HEK293 (cell line): ENCODE data around the gene TNFRSF17.

Experiments used
- CTCF ChIA-PET: fragments of 350-600 bp; formaldehyde crosslinking; extraction: SDS; loops from one replicate; lab custom pipeline; 2021; ENCODE audit warnings: antibody characterized with exemption; lab: Yijun Ruan, JAX
- POLR2A ChIA-PET: fragments of 300-600 bp; formaldehyde crosslinking; extraction: SDS; loops from one replicate; lab custom pipeline; 2020; ENCODE audit warnings: antibody characterized with exemption, inconsistent platforms; lab: Yijun Ruan, JAX
- H3K27ac ChIP-seq: fragments of 200-500 bp; sonication (Bioruptor generic); 2 replicates; pipeline ENCODE4 v1.5.1; 2014; ENCODE audit warnings: low read depth, low read length, control low read depth, inconsistent platforms; ENCODE audit errors: extremely low read depth
- H3K36me3 ChIP-seq, 2 experiments: fragments of 200-500 bp in 1 of 2; sonication (Bioruptor generic) in 1 of 2; 1 replicate in 1 of 2; 2 replicates in 1 of 2; pipeline ENCODE4 v1.5.1; 2014 to 2017; ENCODE audit warnings: inconsistent platforms in 2 of 2, low read length in 2 of 2; ENCODE audit not compliant: control insufficient read depth in 2 of 2, insufficient read depth in 1 of 2
- H3K4me1 ChIP-seq: fragments of 200-500 bp; sonication (Bioruptor generic); 2 replicates; pipeline ENCODE4 v1.5.1; 2014; ENCODE audit warnings: mild to moderate bottlenecking, low read length, inconsistent platforms; ENCODE audit not compliant: control insufficient read depth, insufficient read depth
- H3K4me3 ChIP-seq: 2 replicates; pipeline ENCODE4 v1.5.1; 2011; ENCODE audit warnings: low read depth, mild to moderate bottlenecking, control low read depth, low read length, moderate library complexity
- H3K9me3 ChIP-seq: fragments of 200-500 bp; sonication (Bioruptor generic); 2 replicates; pipeline ENCODE4 v1.5.1; 2014; ENCODE audit warnings: low read depth, low read length, inconsistent platforms; ENCODE audit not compliant: control insufficient read depth, insufficient read depth
- FEZF1 ChIP-seq: fragments of 450-650 bp; formaldehyde crosslinking; IDR thresholded peaks from 2 replicates; pipeline ENCODE4 v1.5.1; 2016; ENCODE audit warnings: missing biosample characterization, missing genetic modification characterization
- GLI4 ChIP-seq: fragments of 450-650 bp; formaldehyde crosslinking; IDR thresholded peaks from 2 replicates; pipeline ENCODE4 v1.5.1; 2016; ENCODE audit warnings: missing biosample characterization, missing genetic modification characterization
- IKZF3 ChIP-seq: fragments of 450-650 bp; IDR thresholded peaks from 2 replicates; pipeline ENCODE4 v1.5.0; 2018; ENCODE audit warnings: missing biosample characterization, mild to moderate bottlenecking, missing genetic modification characterization, moderate library complexity
- PRDM10 ChIP-seq: fragments of 450-650 bp; formaldehyde crosslinking; IDR thresholded peaks from 2 replicates; pipeline ENCODE4 v1.5.1; 2016; ENCODE audit warnings: missing biosample characterization, missing genetic modification characterization
- ZBTB17 ChIP-seq: fragments of 450-650 bp; formaldehyde crosslinking; IDR thresholded peaks from 2 replicates; pipeline ENCODE4 v1.5.1; 2016; ENCODE audit warnings: missing biosample characterization, missing genetic modification characterization
- ZEB2 ChIP-seq: fragments of 450-650 bp; formaldehyde crosslinking; IDR thresholded peaks from 2 replicates; pipeline ENCODE4 v1.5.1; 2016; ENCODE audit warnings: missing biosample characterization, missing genetic modification characterization
- ZNF114 ChIP-seq: fragments of 450-650 bp; formaldehyde crosslinking; IDR thresholded peaks from 2 replicates; pipeline ENCODE4 v1.5.0; 2017; ENCODE audit warnings: missing biosample characterization, missing genetic modification characterization
- ZNF335 ChIP-seq: fragments of 450-650 bp; formaldehyde crosslinking; conservative IDR thresholded peaks from 2 replicates; pipeline ENCODE4 v1.5.1; 2016; ENCODE audit warnings: missing biosample characterization, missing genetic modification characterization
- ZNF350 ChIP-seq: fragments of 450-650 bp; formaldehyde crosslinking; IDR thresholded peaks from 2 replicates; pipeline ENCODE4 v1.5.0; 2017; ENCODE audit warnings: missing biosample characterization, mild to moderate bottlenecking, missing genetic modification characterization
- ZNF394 ChIP-seq: fragments of 450-650 bp; formaldehyde crosslinking; IDR thresholded peaks from 2 replicates; pipeline ENCODE4 v1.5.1; 2016; ENCODE audit warnings: missing biosample characterization, missing genetic modification characterization, mild to moderate bottlenecking, moderate library complexity, borderline replicate concordance
- ZNF621 ChIP-seq: fragments of 450-650 bp; formaldehyde crosslinking; IDR thresholded peaks from 2 replicates; pipeline ENCODE4 v1.5.1; 2017; ENCODE audit warnings: missing biosample characterization, missing genetic modification characterization
- ZNF623 ChIP-seq: fragments of 450-650 bp; formaldehyde crosslinking; IDR thresholded peaks from 2 replicates; pipeline ENCODE4 v1.5.1; 2016; ENCODE audit warnings: missing biosample characterization, missing genetic modification characterization
- ZNF624 ChIP-seq: fragments of 450-650 bp; formaldehyde crosslinking; IDR thresholded peaks from 2 replicates; pipeline ENCODE4 v1.5.1; 2017; ENCODE audit warnings: missing biosample characterization, missing genetic modification characterization
- ZNF777 ChIP-seq: fragments of 450-650 bp; formaldehyde crosslinking; IDR thresholded peaks from 2 replicates; pipeline ENCODE4 v1.5.1; 2017; ENCODE audit warnings: missing biosample characterization, missing genetic modification characterization, borderline replicate concordance
- ZNF837 ChIP-seq: fragments of 450-650 bp; formaldehyde crosslinking; IDR thresholded peaks from 2 replicates; pipeline ENCODE4 v1.5.1; 2016; ENCODE audit warnings: missing biosample characterization, missing genetic modification characterization
- ZSCAN16 ChIP-seq: fragments of 450-650 bp; formaldehyde crosslinking; IDR thresholded peaks from 2 replicates; pipeline ENCODE4 v1.5.1; 2016; ENCODE audit warnings: missing biosample characterization, missing genetic modification characterization
- TF ChIP-seq, protein P1 (sequence below): fragments of 450-650 bp; formaldehyde crosslinking; optimal IDR thresholded peaks from 2 replicates; pipeline ENCODE3; 2016; ENCODE audit warnings: missing biosample characterization, mild to moderate bottlenecking, missing genetic modification characterization
- TF ChIP-seq, protein P2 (sequence below): fragments of 450-650 bp; formaldehyde crosslinking; IDR thresholded peaks from 2 replicates; pipeline ENCODE4 v1.5.1; 2016; ENCODE audit warnings: missing biosample characterization, missing genetic modification characterization
- TF ChIP-seq, protein P3 (sequence below): fragments of 450-650 bp; formaldehyde crosslinking; IDR thresholded peaks from 2 replicates; pipeline ENCODE4 v1.5.1; 2017; ENCODE audit warnings: missing biosample characterization, missing genetic modification characterization
- TF ChIP-seq, protein P4 (sequence below): fragments of 450-650 bp; formaldehyde crosslinking; IDR thresholded peaks from 2 replicates; pipeline ENCODE4 v1.5.1; 2016; ENCODE audit warnings: missing biosample characterization, missing genetic modification characterization, borderline replicate concordance

TNFRSF17 gene

DNA sequence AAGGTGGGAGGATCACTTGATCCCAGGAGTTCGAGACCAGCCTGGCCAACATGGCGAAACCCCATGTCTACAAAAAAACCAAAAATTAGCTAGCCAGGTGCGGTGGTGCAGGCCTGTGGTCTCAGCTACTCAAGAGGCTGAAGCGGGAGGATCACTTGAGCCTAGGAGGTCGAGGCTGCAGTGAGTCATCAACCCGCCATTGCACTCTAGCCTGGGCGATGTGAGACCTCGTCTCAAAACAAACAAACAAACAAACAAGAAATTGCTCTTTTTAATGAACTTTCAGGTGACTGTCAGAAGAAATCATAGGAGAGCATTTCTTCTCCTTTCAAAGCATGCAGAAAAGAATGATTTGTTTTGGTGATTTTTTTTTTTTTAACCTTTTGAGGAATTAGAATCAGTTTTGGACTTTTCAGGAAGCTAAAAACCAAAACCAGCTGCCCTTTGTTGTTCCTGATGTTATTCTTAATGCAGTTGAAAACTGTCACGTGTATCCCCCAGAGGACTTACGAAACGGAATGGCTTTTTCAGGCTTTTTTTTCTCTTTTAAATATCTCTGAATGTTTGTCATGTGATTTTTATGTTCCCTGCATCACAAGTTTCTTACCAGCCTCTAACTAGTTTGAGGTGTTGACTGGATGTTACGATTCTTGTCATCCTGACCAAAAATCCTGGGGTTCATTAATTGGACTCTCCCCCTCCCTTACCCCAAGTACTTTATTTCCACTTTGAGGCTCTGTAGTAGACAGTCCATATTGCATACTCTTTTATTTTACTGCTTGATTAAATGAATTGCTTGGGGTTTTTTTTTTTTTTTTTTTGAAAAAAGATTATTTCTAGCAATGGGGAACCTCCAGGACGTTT lies 45.6 kb downstream of the TNFRSF17 start:
- Histone ChIP-seq H3K4me3 (no peak overlapping the region), H3K4me1 (no peaks in the 10 kb centered on the region), H3K27ac (no peak overlapping the region)
- POLR2A ChIA-PET, result no interaction called here
- TF ChIP-seq, protein P1, sequence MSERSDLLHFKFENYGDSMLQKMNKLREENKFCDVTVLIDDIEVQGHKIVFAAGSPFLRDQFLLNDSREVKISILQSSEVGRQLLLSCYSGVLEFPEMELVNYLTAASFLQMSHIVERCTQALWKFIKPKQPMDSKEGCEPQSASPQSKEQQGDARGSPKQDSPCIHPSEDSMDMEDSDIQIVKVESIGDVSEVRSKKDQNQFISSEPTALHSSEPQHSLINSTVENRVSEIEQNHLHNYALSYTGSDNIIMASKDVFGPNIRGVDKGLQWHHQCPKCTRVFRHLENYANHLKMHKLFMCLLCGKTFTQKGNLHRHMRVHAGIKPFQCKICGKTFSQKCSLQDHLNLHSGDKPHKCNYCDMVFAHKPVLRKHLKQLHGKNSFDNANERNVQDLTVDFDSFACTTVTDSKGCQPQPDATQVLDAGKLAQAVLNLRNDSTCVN, result no peak
- no peak for TF ChIP-seq ZEB2 (tag by site-specific recombination)
- no peak for TF ChIP-seq ZNF350 (tag by site-specific recombination)
- TF ChIP-seq, protein P2, sequence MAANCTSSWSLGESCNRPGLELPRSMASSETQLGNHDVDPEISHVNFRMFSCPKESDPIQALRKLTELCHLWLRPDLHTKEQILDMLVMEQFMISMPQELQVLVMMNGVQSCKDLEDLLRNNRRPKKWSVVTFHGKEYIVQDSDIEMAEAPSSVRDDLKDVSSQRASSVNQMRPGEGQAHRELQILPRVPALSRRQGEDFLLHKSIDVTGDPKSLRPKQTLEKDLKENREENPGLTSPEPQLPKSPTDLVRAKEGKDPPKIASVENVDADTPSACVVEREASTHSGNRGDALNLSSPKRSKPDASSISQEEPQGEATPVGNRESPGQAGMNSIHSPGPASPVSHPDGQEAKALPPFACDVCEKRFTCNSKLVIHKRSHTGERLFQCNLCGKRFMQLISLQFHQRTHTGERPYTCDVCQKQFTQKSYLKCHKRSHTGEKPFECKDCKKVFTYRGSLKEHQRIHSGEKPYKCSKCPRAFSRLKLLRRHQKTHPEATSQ, result no peak
- TF ChIP-seq, protein P3, sequence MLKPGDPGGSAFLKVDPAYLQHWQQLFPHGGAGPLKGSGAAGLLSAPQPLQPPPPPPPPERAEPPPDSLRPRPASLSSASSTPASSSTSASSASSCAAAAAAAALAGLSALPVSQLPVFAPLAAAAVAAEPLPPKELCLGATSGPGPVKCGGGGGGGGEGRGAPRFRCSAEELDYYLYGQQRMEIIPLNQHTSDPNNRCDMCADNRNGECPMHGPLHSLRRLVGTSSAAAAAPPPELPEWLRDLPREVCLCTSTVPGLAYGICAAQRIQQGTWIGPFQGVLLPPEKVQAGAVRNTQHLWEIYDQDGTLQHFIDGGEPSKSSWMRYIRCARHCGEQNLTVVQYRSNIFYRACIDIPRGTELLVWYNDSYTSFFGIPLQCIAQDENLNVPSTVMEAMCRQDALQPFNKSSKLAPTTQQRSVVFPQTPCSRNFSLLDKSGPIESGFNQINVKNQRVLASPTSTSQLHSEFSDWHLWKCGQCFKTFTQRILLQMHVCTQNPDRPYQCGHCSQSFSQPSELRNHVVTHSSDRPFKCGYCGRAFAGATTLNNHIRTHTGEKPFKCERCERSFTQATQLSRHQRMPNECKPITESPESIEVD, result no peak
- TF ChIP-seq ZNF394 (tag by site-specific recombination), result no peak
- TF ChIP-seq FEZF1, result no peak
- no peak for TF ChIP-seq ZSCAN16
- no peak for TF ChIP-seq IKZF3 (tag by site-specific recombination)
- TF ChIP-seq ZNF837, result no peak
- TF ChIP-seq ZNF114 (tag by site-specific recombination), result no peak
- no peak for TF ChIP-seq ZNF624 (tag by site-specific recombination)
- no peak for TF ChIP-seq ZNF777
- TF ChIP-seq ZNF623 (tag by site-specific recombination), result no peak
- no peak for TF ChIP-seq PRDM10
- TF ChIP-seq, protein P4, sequence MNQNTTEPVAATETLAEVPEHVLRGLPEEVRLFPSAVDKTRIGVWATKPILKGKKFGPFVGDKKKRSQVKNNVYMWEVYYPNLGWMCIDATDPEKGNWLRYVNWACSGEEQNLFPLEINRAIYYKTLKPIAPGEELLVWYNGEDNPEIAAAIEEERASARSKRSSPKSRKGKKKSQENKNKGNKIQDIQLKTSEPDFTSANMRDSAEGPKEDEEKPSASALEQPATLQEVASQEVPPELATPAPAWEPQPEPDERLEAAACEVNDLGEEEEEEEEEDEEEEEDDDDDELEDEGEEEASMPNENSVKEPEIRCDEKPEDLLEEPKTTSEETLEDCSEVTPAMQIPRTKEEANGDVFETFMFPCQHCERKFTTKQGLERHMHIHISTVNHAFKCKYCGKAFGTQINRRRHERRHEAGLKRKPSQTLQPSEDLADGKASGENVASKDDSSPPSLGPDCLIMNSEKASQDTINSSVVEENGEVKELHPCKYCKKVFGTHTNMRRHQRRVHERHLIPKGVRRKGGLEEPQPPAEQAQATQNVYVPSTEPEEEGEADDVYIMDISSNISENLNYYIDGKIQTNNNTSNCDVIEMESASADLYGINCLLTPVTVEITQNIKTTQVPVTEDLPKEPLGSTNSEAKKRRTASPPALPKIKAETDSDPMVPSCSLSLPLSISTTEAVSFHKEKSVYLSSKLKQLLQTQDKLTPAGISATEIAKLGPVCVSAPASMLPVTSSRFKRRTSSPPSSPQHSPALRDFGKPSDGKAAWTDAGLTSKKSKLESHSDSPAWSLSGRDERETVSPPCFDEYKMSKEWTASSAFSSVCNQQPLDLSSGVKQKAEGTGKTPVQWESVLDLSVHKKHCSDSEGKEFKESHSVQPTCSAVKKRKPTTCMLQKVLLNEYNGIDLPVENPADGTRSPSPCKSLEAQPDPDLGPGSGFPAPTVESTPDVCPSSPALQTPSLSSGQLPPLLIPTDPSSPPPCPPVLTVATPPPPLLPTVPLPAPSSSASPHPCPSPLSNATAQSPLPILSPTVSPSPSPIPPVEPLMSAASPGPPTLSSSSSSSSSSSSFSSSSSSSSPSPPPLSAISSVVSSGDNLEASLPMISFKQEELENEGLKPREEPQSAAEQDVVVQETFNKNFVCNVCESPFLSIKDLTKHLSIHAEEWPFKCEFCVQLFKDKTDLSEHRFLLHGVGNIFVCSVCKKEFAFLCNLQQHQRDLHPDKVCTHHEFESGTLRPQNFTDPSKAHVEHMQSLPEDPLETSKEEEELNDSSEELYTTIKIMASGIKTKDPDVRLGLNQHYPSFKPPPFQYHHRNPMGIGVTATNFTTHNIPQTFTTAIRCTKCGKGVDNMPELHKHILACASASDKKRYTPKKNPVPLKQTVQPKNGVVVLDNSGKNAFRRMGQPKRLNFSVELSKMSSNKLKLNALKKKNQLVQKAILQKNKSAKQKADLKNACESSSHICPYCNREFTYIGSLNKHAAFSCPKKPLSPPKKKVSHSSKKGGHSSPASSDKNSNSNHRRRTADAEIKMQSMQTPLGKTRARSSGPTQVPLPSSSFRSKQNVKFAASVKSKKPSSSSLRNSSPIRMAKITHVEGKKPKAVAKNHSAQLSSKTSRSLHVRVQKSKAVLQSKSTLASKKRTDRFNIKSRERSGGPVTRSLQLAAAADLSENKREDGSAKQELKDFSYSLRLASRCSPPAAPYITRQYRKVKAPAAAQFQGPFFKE (tag by site-specific recombination), result no peak
- no peak for TF ChIP-seq GLI4
- TF ChIP-seq ZBTB17 (tag by site-specific recombination), result no peak
- no peak for TF ChIP-seq ZNF621
- no peak for TF ChIP-seq ZNF335
- TF ChIP-seq, all 188 proteins: peak for 0
- Histone ChIP-seq H3K36me3 (no peaks in the 10 kb centered on the region), H3K9me3 (no peaks in the 10 kb centered on the region)
- CTCF ChIA-PET, result interaction anchor here (1.2 kb wide), 1 partner anchor 58 kb away, joined by 5 read pairs; no protein-coding TSS in a partner anchor
